HG03575 (cell line): ENCODE measurements around the gene SRSF12.

Experiments used
- ATAC-seq: cut with Tn5 transposase; IDR thresholded peaks from one replicate; pipeline ENCODE4 v1.9.1; 2021; ENCODE audit not compliant: unreplicated experiment, insufficient number of reproducible peaks, low FRiP score; ENCODE audit errors: extremely low read depth

The SRSF12 gene

DNA sequence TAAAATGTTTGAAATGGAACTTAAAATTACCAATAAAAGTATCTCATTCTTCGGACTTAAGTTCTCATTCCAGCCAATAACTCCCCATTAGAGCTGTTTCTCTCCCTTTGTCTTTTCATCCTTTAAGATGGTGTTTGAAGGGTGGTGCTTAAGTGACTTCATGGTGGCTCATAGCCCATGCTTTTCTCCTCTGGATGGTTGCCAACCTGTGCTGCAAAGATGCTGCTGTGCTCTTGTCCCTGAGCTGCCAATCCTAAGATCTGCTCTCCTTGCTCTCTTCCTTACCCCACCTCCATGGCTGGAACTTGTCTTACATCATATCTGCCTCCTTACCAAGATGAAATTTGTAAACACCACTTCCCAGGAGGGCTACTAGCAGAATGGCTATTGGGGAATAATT, 68.9 kb downstream of the SRSF12 start:
- no peak for ATAC-seq

DNA sequence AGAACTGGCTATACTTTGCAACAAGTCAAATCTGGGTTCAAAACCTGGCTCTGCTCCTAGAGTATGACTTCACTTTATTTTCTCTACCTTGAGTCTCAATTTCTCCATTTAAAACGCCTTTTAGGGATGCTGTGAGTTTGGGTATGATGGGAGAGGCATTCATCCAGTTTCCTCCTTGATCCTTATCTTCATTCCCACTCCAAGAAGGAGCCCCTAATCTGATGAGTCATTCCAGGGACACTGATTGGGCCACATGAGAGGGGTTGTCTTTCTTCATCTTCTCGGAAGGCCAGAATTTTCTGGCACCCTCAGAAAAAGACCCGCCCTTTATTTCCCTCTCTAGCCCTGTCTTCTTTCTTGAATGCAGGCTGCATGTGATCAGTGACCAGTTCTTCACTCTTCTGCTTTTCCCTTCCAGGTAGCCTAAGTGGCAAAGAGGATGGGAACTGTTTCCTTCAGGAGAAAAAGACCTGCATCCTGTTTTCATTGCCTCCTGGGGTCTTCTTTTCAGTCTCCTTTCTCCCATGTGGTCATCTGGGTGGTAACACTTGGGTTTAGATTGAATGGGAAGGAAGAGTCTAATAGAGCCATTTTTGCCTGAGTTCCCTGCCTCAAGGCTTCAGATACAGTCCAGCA, 69.5 kb downstream of the SRSF12 start:
- ATAC-seq: no peak

GRCh38 chr6:89047473-89047872, 70.4 kb downstream of the SRSF12 start:
- ATAC-seq: no peak
